Subcutaneous adipose tissue (tissue), 4 donors: ENCODE results near the gene LLPH. TPM values are rescaled to one million over a fixed set of nuclear protein-coding genes. Genes with fewer than 3 reads are reported as not detected.

ENCODE experiments used
- total RNA-seq, 4 donors: library from RNA; depleted of rRNA; stranded (reverse); fragments of >200 nt; gene quantifications; one replicate each; pipeline ENCODE4 v1.1.0, GENCODE V29; 2016
- TF ChIP-seq, protein P1 (sequence below): fragments of 450-650 bp; IDR thresholded peaks from one replicate; pipeline ENCODE4 v1.5.1; 2016; ENCODE audit warnings: low read depth, mild to moderate bottlenecking, control low read depth, antibody characterized with exemption, moderate library complexity

Gene LLPH
- total RNA-seq, 4 donors from 2014 or later = 4.9 to 6.8 (median 5.5) TPM

- TF ChIP-seq, protein P1, sequence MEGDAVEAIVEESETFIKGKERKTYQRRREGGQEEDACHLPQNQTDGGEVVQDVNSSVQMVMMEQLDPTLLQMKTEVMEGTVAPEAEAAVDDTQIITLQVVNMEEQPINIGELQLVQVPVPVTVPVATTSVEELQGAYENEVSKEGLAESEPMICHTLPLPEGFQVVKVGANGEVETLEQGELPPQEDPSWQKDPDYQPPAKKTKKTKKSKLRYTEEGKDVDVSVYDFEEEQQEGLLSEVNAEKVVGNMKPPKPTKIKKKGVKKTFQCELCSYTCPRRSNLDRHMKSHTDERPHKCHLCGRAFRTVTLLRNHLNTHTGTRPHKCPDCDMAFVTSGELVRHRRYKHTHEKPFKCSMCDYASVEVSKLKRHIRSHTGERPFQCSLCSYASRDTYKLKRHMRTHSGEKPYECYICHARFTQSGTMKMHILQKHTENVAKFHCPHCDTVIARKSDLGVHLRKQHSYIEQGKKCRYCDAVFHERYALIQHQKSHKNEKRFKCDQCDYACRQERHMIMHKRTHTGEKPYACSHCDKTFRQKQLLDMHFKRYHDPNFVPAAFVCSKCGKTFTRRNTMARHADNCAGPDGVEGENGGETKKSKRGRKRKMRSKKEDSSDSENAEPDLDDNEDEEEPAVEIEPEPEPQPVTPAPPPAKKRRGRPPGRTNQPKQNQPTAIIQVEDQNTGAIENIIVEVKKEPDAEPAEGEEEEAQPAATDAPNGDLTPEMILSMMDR = no peak
Observed at GRCh38 chr12:66140731-66141130, 10.2 kb upstream of the LLPH start.

DNA sequence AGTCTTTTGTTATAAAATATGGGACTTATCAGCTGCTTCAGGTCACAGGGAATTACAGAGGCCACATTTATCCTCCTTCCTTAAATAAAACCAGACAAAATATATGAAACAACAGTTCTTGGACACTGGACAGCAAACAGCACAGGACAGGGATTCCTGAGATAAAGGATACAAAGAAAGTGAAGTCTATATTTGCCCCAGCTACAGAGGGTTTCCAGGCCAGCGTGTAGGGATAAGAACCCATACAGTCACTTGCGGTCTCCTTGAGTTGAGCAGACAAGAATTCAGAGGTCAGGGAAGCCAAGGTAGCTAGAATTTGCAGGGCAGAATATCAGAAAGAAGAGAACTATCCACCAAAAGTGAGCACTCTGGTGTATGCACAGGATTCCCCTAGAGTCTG is 8.8 kb upstream of the LLPH start:
- TF ChIP-seq, protein P1 = no peak

GRCh38 chr12:66137937-66138336 is 7.4 kb upstream of the LLPH start:
- TF ChIP-seq, protein P1 = no peak

GRCh38 chr12:66132408-66132807 is 1.9 kb upstream of the LLPH start:
- TF ChIP-seq, protein P1 = no peak

DNA sequence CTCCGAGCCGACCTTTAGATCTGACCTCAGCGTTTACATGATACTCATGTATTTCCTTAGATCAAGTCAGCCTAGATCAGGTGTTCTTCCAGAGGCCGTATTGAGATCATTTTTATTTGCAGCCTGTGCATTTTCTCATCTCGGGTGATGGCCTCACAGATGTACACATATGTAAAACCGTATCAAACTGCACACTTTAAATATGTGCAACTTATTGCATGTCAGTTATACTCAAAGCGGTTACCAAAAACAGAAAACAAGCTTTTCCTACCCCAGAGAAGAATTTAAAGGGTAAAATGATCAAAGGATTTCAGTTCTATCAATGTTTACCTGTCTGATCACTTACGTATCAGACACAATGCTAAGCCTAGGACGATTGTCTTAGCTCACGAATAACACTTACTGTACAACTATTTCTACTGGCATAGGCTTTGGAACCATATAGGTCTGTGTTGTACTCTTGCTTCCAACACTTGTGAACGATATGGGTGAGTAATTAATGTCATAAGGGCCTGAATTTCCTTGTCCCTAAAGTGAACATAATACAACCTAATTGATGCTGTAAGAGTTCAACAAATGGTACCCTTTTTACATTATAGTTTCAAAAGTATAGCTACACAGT is 628 bp upstream of the LLPH start:
- TF ChIP-seq, protein P1 = no peak

DNA sequence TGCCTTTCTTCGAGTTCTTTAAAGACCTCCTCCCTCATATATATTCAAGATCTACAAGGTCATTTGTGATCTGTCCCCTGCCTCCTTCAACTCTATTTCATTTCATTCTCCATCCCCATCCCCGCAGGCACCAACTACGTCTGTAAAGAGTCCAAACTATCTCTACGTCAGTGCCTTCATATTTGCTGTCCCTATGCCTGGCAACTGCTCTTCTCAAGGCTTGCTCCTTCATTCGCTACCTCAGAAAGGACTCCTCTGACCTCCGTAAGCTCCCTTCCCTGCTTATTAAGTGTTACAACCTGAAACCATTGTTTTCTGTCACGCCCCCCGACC is 650 bp downstream of the LLPH start:
- TF ChIP-seq, protein P1 = no peak

DNA sequence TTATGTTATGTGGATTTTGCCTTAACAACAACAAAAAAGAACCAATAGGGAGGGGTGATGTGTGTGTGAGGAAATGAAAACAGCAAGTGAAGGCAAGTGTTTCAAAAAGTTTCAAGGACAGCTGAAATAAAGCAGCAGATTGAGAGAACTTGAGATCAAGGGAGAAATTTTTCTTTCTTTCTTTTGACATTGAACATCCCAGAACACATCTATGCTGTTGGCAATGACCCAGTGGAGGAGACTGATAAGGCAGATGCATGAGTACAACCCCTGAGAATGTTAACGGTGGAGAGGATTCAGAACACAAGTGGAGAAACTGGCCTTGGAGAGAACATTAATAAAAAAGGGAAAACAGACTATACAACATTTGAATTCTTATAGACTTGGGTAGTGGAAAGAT is 2.9 kb downstream of the LLPH start:
- TF ChIP-seq, protein P1 = no peak
